GM19035 (cell line): ENCODE measurements around the gene UCP1.
"Not testable (repeated sequence)": the region's sequence is repeated elsewhere in the genome, so short reads cannot be mapped to it uniquely, and the experiment has no call there.

Experiments
- ATAC-seq: cut with Tn5 transposase; IDR thresholded peaks from one replicate; pipeline ENCODE4 v1.9.1; 2021; ENCODE audit not compliant: unreplicated experiment

The UCP1 gene

DNA sequence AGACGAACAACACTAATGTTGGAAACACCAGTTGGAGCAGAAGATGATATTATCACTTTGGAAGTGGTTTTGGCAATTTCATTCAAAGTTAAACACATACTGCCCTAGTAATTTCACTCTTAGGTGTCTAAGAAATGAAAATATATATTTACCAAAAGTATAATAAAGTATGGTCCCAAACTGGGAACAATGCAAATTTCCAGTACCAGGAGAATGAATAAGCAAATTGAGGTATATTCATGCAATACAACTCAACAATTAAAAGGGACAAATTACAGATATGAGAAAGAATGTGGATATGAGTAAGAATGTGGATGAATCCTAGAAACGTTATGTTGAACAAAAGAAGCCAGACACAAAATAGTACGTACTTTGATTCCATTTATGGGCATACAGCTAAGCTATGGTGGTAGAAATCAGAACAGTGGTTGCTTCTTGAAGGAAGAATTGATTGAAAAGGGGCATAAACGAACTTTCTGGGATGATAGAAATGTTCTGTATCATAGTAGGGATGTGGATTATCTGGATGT lies 34.7 kb downstream of the UCP1 start:
- no peak for ATAC-seq

DNA sequence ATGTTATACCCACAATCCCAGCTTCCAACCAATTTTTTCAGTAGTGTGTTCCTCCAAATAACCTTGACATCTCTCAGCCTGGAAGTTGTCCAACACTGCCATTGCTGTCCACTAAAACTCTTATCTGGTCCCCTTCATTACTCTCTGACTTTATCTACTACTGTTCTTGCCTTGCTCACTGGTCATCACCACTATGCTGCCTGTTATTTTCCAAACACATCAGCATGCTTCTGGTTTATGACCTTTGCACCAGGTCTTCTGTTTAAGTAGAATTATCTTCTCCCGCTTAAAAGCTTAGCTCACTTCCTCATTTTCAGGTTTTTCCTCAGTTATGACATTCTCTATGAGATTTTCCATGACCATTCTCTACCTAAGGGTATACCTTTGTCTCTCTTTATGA lies 39.3 kb downstream of the UCP1 start:
- no peak for ATAC-seq

- peak; percentile 100 for ATAC-seq
Measured at GRCh38 chr4:140523857-140524742, 44.7 kb downstream of the UCP1 start, which contains the start of gene ELMOD2. ELMOD2 (plus strand) TSS chr4:140524168; CDS start chr4:140525429, 1,261 bp downstream.

- peak; percentile 20 for ATAC-seq
Measured at GRCh38 chr4:140523370-140523856, 45.3 kb downstream of the UCP1 start.

DNA sequence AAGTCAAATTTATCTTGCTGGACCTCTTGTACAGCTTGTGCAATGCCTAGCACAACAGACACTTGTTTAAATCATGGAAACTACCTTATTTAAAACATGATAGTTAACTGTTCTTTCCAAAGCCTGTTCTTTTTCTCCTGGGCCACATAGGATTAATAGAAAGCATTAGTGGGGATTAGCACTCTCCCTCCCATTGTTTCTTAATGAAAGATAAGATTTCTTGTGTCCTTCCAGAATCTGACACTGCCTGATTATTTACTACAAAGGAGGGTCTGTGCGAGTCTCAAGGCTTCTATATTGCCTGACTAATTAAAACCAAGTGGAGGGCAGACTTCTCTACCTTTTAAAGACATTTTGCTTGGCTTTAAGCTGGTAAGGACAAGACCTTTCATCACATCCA lies 53.3 kb downstream of the UCP1 start:
- ATAC-seq: no peak

DNA sequence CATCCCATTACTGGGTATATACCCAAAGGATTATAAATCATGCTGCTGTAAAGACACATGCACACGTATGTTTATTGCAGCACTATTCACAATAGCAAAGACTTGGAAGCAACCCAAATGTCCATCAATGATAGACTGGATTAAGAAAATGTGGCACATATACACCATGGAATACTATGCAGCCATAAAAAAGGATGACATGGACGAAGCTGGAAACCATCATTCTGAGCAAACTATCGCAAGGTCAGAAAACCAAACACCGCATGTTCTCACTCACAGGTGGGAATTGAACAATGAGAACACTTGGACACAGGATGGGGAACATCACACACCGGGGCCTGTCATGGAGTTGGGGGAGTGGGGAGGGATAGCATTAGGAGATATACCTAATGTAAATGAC lies 55.0 kb downstream of the UCP1 start:
- not testable (repeated sequence) for ATAC-seq
